ENCODE measurements around the gene TBC1D22B. TPM values are rescaled to one million over a fixed set of nuclear protein-coding genes. Genes with fewer than 3 reads are reported as not detected.

Gene TBC1D22B, protein sequence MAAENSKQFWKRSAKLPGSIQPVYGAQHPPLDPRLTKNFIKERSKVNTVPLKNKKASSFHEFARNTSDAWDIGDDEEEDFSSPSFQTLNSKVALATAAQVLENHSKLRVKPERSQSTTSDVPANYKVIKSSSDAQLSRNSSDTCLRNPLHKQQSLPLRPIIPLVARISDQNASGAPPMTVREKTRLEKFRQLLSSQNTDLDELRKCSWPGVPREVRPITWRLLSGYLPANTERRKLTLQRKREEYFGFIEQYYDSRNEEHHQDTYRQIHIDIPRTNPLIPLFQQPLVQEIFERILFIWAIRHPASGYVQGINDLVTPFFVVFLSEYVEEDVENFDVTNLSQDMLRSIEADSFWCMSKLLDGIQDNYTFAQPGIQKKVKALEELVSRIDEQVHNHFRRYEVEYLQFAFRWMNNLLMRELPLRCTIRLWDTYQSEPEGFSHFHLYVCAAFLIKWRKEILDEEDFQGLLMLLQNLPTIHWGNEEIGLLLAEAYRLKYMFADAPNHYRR
- 4.4 TPM for total RNA-seq (2013)
- polyA plus RNA-seq: 1 to 10 TPM; 3.9 to 5.0 (median 4.9) TPM
- 1.8 and 3.4 TPM in 2 replicates for polyA minus RNA-seq
- 5.3 to 18.5 (median 11.7) reads per million in 11 experiments for total RNA-seq

DNA sequence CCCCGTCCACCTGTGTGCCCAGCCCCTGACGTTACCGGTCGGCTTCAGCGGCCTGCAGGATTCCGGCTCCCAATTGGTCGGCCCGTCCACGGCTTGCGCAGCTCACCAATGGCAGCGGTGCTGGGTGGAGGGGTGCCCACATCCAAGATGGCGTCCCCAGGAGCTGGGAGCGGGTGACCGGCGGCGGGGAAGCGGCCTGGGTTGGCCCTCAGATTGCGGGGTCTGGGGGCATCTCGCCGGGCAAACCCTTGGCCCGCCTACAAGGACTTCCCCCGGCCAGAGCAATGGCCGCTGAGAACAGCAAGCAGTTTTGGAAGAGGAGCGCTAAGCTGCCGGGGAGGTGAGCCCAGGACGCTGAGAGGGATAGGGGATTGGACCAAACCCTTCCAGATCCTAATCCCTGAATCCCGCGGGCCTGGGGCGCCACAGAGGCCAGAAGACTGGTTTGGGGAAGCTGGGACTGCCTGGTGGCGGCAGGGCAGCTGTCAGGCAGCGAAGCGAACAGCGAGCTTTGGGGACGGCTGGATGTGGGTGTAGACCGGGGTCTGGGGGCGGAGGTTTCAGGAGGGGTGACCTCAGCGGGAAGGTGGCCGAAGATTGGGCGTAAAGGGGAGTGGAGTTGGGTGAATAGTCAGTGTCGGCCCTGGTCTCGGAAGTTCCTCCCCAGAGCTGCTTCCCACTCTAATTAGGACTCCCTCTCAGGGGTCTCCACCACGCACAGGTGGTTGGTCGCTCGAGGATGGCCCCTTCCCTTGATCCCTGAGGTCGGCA lies at the start of gene TBC1D22B, which contains the start of gene TMEM217:
TBC1D22B (plus strand) TSS at position 139 of the 771 bp plus-strand sequence; CDS start at position 285, 146 bp downstream.
TMEM217 (minus strand) TSS at position 511 of the 771 bp plus-strand sequence. CDS start 39,114 bp downstream, outside the sequence.
- Mint-ChIP-seq H3K4me3 (peak within 1 kb of the TSS; percentile 92 to 95), H3K9me3 (no peaks in the 10 kb centered on the region), H3K4me1 (peaks cover 43% of the 10 kb centered on the region), H3K27me3 (ENCODE audit: low read depth in 3 of 3) (peaks cover 0 to 3% (median 1%) of the 10 kb centered on the region in 3 donors), H3K36me3 (peaks cover 0 to 7% of the 10 kb centered on the region in 2 donors), H3K27ac (peak within 1 kb of the TSS; percentile 89 to 97 (median 96))
- H3K79me2 ChIP-seq (ENCODE audit: insufficient read depth, low read length): peaks cover 53% of the 10 kb centered on the region
- H2AFZ ChIP-seq (ENCODE audit: insufficient read depth, low read depth, low read length, poor library complexity, severe bottlenecking): peak within 1 kb of the TSS; percentile 88
- TF ChIP-seq CTCF (IDR thresholded peaks at IDR 0.05): no peak
- no peaks in the 10 kb centered on the region for H3K36me3 ChIP-seq (replicated peaks in 1 of 2; ENCODE audit: control insufficient read depth in 1 of 2, insufficient read depth in 2 of 2, low read length in 2 of 2)
- H3K4me3 ChIP-seq (replicated peaks in 1 of 3; ENCODE audit: low read depth in 2 of 3, low read length in 3 of 3): peak within 1 kb of the TSS; percentile 51 to 90 (median 68)
- no peaks in the 10 kb centered on the region for H3K9me3 ChIP-seq (replicated peaks in 1 of 2; ENCODE audit: control insufficient read depth in 1 of 2, insufficient read depth in 1 of 2, low read length in 2 of 2)
- H3K4me2 ChIP-seq (replicated peaks; ENCODE audit: extremely low read depth, low read length, poor library complexity, severe bottlenecking): peak within 1 kb of the TSS; percentile 77
- H3K27me3 ChIP-seq (ENCODE audit: control insufficient read depth in 2 of 2, insufficient read depth in 2 of 2, low read length in 2 of 2): no peaks in the 10 kb centered on the region
- H3K27ac ChIP-seq (ENCODE audit: low read depth in 1 of 2, low read length in 2 of 2): peak within 1 kb of the TSS; percentile 59 to 92
- DNase-seq: peak; percentile 85 to 94 (median 94)
- intact Hi-C loops (cut with micrococcal nuclease): no loop called here
- H3K4me1 ChIP-seq (ENCODE audit: control insufficient read depth in 1 of 2, insufficient read depth in 2 of 2, low read length in 2 of 2): peaks cover 26 to 33% of the 10 kb centered on the region in 2 donors
- WGBS (ENCODE audit: insufficient coverage): 0% methylated on average over 30 of the region's 45 CpGs
- H4K20me1 ChIP-seq (ENCODE audit: insufficient read depth, low read length): no peaks in the 10 kb centered on the region
- H3K9ac ChIP-seq (ENCODE audit: insufficient read depth, low read length, poor library complexity, severe bottlenecking): peak within 1 kb of the TSS; percentile 90
